Measurements from ENCODE around the gene ATG10. TPM values are rescaled to one million over a fixed set of nuclear protein-coding genes. Genes with fewer than 3 reads are reported as not detected.

ATG10 gene
- polyA plus RNA-seq, 1 donor from 2014 or later = 12.1 TPM

DNA sequence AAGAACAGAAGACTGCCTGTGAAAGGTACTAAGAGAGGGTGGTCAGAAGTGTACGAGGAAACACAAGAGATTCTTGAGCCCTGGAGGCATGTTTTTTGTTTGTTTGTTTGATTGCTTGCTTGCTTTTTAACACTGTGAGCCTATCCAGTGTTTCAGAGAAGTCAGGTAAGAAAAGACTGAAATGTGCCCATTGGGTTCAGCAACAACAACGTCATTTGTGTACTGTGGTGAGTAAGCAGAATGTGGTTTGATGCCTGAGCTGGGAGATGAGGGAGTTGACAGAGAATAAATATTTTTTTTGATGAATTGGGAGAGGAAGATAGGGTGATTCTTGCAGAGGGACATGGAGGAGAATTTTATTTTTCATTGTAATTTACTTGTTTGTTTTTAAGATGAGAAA lies 233.2 kb downstream of the ATG10 start:
- Histone ChIP-seq H3K4me3 (ENCODE audit: low read length) (no peak overlapping the region), H3K27me3 (ENCODE audit: insufficient read depth, low read depth, low read length) (no peaks in the 10 kb centered on the region), H3K79me2 (replicated peaks; ENCODE audit: insufficient read depth, low read length) (no peaks in the 10 kb centered on the region), H3K36me3 (ENCODE audit: insufficient read depth, low read length) (no peaks in the 10 kb centered on the region), H3K4me2 (ENCODE audit: low read length) (no peak overlapping the region), H3K9me2 (ENCODE audit: insufficient read depth, low read length) (no peaks in the 10 kb centered on the region), H3K9ac (ENCODE audit: low read length) (no peak overlapping the region), H2AFZ (ENCODE audit: low read depth, low read length) (no peak overlapping the region), H3K27ac (ENCODE audit: low read length) (peak overlapping the region; percentile 5), H4K20me1 (ENCODE audit: insufficient read depth) (no peaks in the 10 kb centered on the region), H3F3A (ENCODE audit: insufficient read depth, low read length, poor library complexity, severe bottlenecking) (no peaks in the 10 kb centered on the region), H3K9me3 (ENCODE audit: low read length) (no peaks in the 10 kb centered on the region)
- TF ChIP-seq SMC3 (conservative IDR thresholded peaks at IDR 0.05; ENCODE audit: poor library complexity) (no peak), EP300 (conservative IDR thresholded peaks at IDR 0.05; ENCODE audit: poor library complexity, severe bottlenecking) (no peak), MXI1 (conservative IDR thresholded peaks at IDR 0.05; ENCODE audit: poor library complexity, severe bottlenecking) (no peak), EZH2 (IDR thresholded peaks at IDR 0.05; ENCODE audit: borderline replicate concordance, insufficient read depth, low read length, poor library complexity, severe bottlenecking) (no peak), POLR2AphosphoS5 (IDR thresholded peaks at IDR 0.05) (no peak), RAD21 (conservative IDR thresholded peaks at IDR 0.05) (no peak), TAF1 (IDR thresholded peaks at IDR 0.05; ENCODE audit: low read depth) (no peak)
- TF ChIP-seq, protein P1, sequence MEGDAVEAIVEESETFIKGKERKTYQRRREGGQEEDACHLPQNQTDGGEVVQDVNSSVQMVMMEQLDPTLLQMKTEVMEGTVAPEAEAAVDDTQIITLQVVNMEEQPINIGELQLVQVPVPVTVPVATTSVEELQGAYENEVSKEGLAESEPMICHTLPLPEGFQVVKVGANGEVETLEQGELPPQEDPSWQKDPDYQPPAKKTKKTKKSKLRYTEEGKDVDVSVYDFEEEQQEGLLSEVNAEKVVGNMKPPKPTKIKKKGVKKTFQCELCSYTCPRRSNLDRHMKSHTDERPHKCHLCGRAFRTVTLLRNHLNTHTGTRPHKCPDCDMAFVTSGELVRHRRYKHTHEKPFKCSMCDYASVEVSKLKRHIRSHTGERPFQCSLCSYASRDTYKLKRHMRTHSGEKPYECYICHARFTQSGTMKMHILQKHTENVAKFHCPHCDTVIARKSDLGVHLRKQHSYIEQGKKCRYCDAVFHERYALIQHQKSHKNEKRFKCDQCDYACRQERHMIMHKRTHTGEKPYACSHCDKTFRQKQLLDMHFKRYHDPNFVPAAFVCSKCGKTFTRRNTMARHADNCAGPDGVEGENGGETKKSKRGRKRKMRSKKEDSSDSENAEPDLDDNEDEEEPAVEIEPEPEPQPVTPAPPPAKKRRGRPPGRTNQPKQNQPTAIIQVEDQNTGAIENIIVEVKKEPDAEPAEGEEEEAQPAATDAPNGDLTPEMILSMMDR (IDR thresholded peaks at IDR 0.05; ENCODE audit: poor library complexity, severe bottlenecking) = no peak
- TF ChIP-seq, protein P2, sequence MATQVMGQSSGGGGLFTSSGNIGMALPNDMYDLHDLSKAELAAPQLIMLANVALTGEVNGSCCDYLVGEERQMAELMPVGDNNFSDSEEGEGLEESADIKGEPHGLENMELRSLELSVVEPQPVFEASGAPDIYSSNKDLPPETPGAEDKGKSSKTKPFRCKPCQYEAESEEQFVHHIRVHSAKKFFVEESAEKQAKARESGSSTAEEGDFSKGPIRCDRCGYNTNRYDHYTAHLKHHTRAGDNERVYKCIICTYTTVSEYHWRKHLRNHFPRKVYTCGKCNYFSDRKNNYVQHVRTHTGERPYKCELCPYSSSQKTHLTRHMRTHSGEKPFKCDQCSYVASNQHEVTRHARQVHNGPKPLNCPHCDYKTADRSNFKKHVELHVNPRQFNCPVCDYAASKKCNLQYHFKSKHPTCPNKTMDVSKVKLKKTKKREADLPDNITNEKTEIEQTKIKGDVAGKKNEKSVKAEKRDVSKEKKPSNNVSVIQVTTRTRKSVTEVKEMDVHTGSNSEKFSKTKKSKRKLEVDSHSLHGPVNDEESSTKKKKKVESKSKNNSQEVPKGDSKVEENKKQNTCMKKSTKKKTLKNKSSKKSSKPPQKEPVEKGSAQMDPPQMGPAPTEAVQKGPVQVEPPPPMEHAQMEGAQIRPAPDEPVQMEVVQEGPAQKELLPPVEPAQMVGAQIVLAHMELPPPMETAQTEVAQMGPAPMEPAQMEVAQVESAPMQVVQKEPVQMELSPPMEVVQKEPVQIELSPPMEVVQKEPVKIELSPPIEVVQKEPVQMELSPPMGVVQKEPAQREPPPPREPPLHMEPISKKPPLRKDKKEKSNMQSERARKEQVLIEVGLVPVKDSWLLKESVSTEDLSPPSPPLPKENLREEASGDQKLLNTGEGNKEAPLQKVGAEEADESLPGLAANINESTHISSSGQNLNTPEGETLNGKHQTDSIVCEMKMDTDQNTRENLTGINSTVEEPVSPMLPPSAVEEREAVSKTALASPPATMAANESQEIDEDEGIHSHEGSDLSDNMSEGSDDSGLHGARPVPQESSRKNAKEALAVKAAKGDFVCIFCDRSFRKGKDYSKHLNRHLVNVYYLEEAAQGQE (IDR thresholded peaks at IDR 0.05; ENCODE audit: borderline replicate concordance) = no peak

GRCh38 chr5:82208371-82208770 lies 236.5 kb downstream of the ATG10 start:
- H3K4me3 ChIP-seq (ENCODE audit: low read length) = no peak overlapping the region
- H3K27ac ChIP-seq (ENCODE audit: low read length) = no peak overlapping the region
- no peaks in the 10 kb centered on the region for H3K79me2 ChIP-seq (replicated peaks; ENCODE audit: insufficient read depth, low read length)
- no peaks in the 10 kb centered on the region for H3K36me3 ChIP-seq (ENCODE audit: insufficient read depth, low read length)
- no peak overlapping the region for H3K9ac ChIP-seq (ENCODE audit: low read length)
- no peaks in the 10 kb centered on the region for H3F3A ChIP-seq (ENCODE audit: insufficient read depth, low read length, poor library complexity, severe bottlenecking)
- TF ChIP-seq, protein P2 (IDR thresholded peaks at IDR 0.05; ENCODE audit: borderline replicate concordance) = no peak
- no peak for TF ChIP-seq TAF1 (IDR thresholded peaks at IDR 0.05; ENCODE audit: low read depth)
- TF ChIP-seq SMC3 (conservative IDR thresholded peaks at IDR 0.05; ENCODE audit: poor library complexity) = no peak
- TF ChIP-seq EP300 (conservative IDR thresholded peaks at IDR 0.05; ENCODE audit: poor library complexity, severe bottlenecking) = no peak
- TF ChIP-seq EZH2 (IDR thresholded peaks at IDR 0.05; ENCODE audit: borderline replicate concordance, insufficient read depth, low read length, poor library complexity, severe bottlenecking) = no peak
- TF ChIP-seq RAD21 (conservative IDR thresholded peaks at IDR 0.05) = no peak
- no peak for TF ChIP-seq POLR2AphosphoS5 (IDR thresholded peaks at IDR 0.05)
- TF ChIP-seq, protein P1 (IDR thresholded peaks at IDR 0.05; ENCODE audit: poor library complexity, severe bottlenecking) = no peak
- TF ChIP-seq MXI1 (conservative IDR thresholded peaks at IDR 0.05; ENCODE audit: poor library complexity, severe bottlenecking) = no peak
- H4K20me1 ChIP-seq (ENCODE audit: insufficient read depth) = no peaks in the 10 kb centered on the region
- H3K27me3 ChIP-seq (ENCODE audit: insufficient read depth, low read depth, low read length) = no peaks in the 10 kb centered on the region
- no peaks in the 10 kb centered on the region for H3K9me3 ChIP-seq (ENCODE audit: low read length)
- no peak overlapping the region for H3K4me2 ChIP-seq (ENCODE audit: low read length)
- no peaks in the 10 kb centered on the region for H3K9me2 ChIP-seq (ENCODE audit: insufficient read depth, low read length)
- no peak overlapping the region for H2AFZ ChIP-seq (ENCODE audit: low read depth, low read length)

Measured in neural cell (in vitro differentiated cells).